Uterus (tissue), 4 donors: ENCODE results near the gene DISP3. TPM values are rescaled to one million over a fixed set of nuclear protein-coding genes. Genes with fewer than 3 reads are reported as not detected.

Experiments used
- DNase-seq, 2 donors: peaks; one replicate each; pipeline ENCODE4 v3.0.0-alpha.2; 2019 to 2020
- H3K27ac ChIP-seq, 2 donors: fragments of 200-600 bp; sonication (generic); 1 replicate in 1 of 2; 2 replicates in 1 of 2; pipeline ENCODE4 v1.5.1; 2016 to 2018
- H3K27me3 ChIP-seq, 2 donors: fragments of 200-600 bp; sonication (generic); one replicate each; pipeline ENCODE4 v1.5.1; 2018 to 2019; ENCODE audit warnings: control low read depth in 1 of 2
- H3K36me3 ChIP-seq, 2 donors: fragments of 200-600 bp; sonication (generic); one replicate each; pipeline ENCODE4 v1.5.1; 2019; ENCODE audit warnings: control low read depth in 1 of 2
- H3K4me1 ChIP-seq, 2 donors: fragments of 200-600 bp; sonication (generic); one replicate each; pipeline ENCODE4 v1.5.1; 2018 to 2019; ENCODE audit warnings: control low read depth in 1 of 2
- H3K4me3 ChIP-seq, 2 donors: fragments of 200-600 bp; sonication (generic); 1 replicate in 1 of 2; 2 replicates in 1 of 2; pipeline ENCODE4 v1.5.1; 2018 to 2019; ENCODE audit warnings: mild to moderate bottlenecking in 1 of 2
- H3K9me3 ChIP-seq, 2 donors: fragments of 200-600 bp; sonication (generic); one replicate each; pipeline ENCODE4 v1.5.1; 2019; ENCODE audit warnings: control low read depth in 1 of 2
- POLR2A ChIP-seq, 2 donors: fragments of 450-650 bp; IDR thresholded peaks; one replicate each; pipeline ENCODE4 v1.6.1; 2016; ENCODE audit warnings: antibody characterized with exemption in 2 of 2, mild to moderate bottlenecking in 1 of 2, moderate library complexity in 1 of 2
- intact Hi-C: fragments of 100-400 bp; cut with DNase I; formaldehyde crosslinking; loops from one replicate; pipeline ENCODE4 v1.15.1; 2023; ENCODE audit warnings: low total_unique reads
- total RNA-seq, 4 donors: library from RNA; depleted of rRNA in 3 of 4; stranded (reverse); fragments of >200 nt in 3 of 4; gene quantifications; one replicate each; pipeline versions ENCODE4 v1.1.0 to v1.2.4, GENCODE V29; 2014 to 2023
- TF ChIP-seq, protein P1 (sequence below), 4 experiments: fragments of 200-600 bp in 2 of 4; fragments of 450-650 bp in 2 of 4; sonication (generic) in 2 of 4; IDR thresholded peaks; one replicate each; pipeline ENCODE4 v1.5.1; 2016 to 2019; ENCODE audit warnings: antibody characterized with exemption in 4 of 4, mild to moderate bottlenecking in 2 of 4, moderate library complexity in 1 of 4
- donor health status: DM: yes; HTN: yes; CAD: no.

Gene DISP3
- total RNA-seq, 4 donors from 2014 or later = 0.09 to 0.90 TPM; not detected in 2

GRCh38 chr1:11450310-11450709 lies 28.6 kb upstream of the DISP3 start:
- no peak for TF ChIP-seq POLR2A (IDR thresholded peaks at IDR 0.05)
- TF ChIP-seq, protein P1, sequence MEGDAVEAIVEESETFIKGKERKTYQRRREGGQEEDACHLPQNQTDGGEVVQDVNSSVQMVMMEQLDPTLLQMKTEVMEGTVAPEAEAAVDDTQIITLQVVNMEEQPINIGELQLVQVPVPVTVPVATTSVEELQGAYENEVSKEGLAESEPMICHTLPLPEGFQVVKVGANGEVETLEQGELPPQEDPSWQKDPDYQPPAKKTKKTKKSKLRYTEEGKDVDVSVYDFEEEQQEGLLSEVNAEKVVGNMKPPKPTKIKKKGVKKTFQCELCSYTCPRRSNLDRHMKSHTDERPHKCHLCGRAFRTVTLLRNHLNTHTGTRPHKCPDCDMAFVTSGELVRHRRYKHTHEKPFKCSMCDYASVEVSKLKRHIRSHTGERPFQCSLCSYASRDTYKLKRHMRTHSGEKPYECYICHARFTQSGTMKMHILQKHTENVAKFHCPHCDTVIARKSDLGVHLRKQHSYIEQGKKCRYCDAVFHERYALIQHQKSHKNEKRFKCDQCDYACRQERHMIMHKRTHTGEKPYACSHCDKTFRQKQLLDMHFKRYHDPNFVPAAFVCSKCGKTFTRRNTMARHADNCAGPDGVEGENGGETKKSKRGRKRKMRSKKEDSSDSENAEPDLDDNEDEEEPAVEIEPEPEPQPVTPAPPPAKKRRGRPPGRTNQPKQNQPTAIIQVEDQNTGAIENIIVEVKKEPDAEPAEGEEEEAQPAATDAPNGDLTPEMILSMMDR (IDR thresholded peaks at IDR 0.05) = no peak
- no peaks in the 10 kb centered on the region for H3K27me3 ChIP-seq
- H3K9me3 ChIP-seq = no peaks in the 10 kb centered on the region
- no peak overlapping the region for H3K27ac ChIP-seq
- H3K4me3 ChIP-seq = no peak overlapping the region
- intact Hi-C loops = no loop called here
- DNase-seq = no peak
- H3K36me3 ChIP-seq = no peaks in the 10 kb centered on the region
- no peaks in the 10 kb centered on the region for H3K4me1 ChIP-seq

- H3K4me3 ChIP-seq = no peak overlapping the region
- intact Hi-C loops = no loop called here
- no peak overlapping the region for H3K27ac ChIP-seq
- H3K36me3 ChIP-seq = no peaks in the 10 kb centered on the region
- H3K27me3 ChIP-seq = no peaks in the 10 kb centered on the region
- no peak for DNase-seq
- H3K4me1 ChIP-seq = no peaks in the 10 kb centered on the region
- H3K9me3 ChIP-seq = no peaks in the 10 kb centered on the region
- TF ChIP-seq, protein P1 (IDR thresholded peaks at IDR 0.05) = no peak
- TF ChIP-seq POLR2A (IDR thresholded peaks at IDR 0.05) = no peak
Measured at GRCh38 chr1:11453742-11454491, 25.0 kb upstream of the DISP3 start.

DNA sequence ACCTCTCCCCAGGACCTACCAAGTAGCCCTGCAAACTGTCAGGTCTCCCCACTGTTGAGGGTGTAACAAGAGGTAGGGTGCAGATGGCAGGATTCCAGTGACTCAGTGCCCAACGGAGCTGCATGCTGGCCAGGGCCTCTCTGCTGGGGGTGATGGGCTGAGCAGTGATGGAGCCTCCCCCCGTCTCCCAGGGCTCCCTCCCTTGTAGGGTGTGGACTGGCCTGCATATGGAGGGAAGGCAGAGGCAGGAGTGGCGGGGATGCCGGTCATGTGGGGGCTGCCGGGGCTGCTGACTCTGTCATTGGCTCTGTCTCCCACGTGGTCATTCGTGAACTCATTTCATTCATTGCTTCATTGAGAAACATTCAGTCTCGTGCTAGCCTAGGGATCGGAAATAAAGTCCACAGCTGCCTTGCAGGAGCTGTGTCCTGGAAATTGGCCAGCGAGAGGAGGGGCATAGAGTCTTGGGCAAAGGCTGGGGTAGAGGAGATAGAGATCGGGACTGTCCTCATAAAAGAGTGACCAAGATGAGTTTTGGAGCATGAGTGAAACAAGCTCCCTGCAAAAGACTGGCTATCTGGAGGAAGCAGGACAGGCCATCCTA lies 22.9 kb upstream of the DISP3 start:
- no peaks in the 10 kb centered on the region for H3K27me3 ChIP-seq
- TF ChIP-seq, protein P1 (IDR thresholded peaks at IDR 0.05) = no peak
- TF ChIP-seq POLR2A (IDR thresholded peaks at IDR 0.05) = no peak
- no peaks in the 10 kb centered on the region for H3K4me1 ChIP-seq
- no peaks in the 10 kb centered on the region for H3K9me3 ChIP-seq
- intact Hi-C loops = no loop called here
- H3K36me3 ChIP-seq = no peaks in the 10 kb centered on the region
- no peak for DNase-seq
- H3K27ac ChIP-seq = no peak overlapping the region
- no peak overlapping the region for H3K4me3 ChIP-seq

GRCh38 chr1:11456965-11457364 lies 22.0 kb upstream of the DISP3 start:
- Histone ChIP-seq H3K27ac (no peak overlapping the region), H3K4me3 (no peak overlapping the region), H3K27me3 (no peaks in the 10 kb centered on the region), H3K36me3 (no peaks in the 10 kb centered on the region), H3K9me3 (no peaks in the 10 kb centered on the region), H3K4me1 (no peaks in the 10 kb centered on the region)
- intact Hi-C loops = no loop called here
- DNase-seq = no peak
- TF ChIP-seq POLR2A (IDR thresholded peaks at IDR 0.05) = no peak
- TF ChIP-seq, protein P1 (IDR thresholded peaks at IDR 0.05) = no peak

DNA sequence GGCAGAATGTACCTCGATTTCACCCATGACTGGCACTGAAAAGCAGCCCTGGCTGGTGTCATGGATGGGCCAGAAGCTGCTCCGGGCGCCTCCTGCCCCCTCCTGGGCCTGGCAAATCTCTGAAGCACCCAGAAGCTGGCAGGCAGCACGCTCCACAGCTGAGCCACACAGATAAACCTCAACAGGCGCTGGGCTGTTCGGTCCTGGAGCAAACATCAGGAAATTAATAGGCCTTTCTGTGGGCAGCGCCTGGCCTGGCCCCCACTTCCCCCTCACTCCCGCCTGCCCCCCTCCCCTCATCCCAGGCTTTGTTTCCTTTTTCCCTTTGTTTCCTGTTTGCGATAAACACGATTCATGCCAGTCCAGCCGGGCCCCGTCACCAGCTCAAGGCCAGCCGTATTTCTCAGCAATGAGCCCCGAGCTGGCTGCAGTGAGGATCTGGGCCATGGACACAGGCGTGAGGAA lies 20.1 kb upstream of the DISP3 start:
- Histone ChIP-seq H3K36me3 (no peaks in the 10 kb centered on the region), H3K4me3 (no peak overlapping the region), H3K4me1 (no peaks in the 10 kb centered on the region), H3K9me3 (no peaks in the 10 kb centered on the region), H3K27ac (no peak overlapping the region), H3K27me3 (no peaks in the 10 kb centered on the region)
- intact Hi-C loops = no loop called here
- no peak for TF ChIP-seq POLR2A (IDR thresholded peaks at IDR 0.05)
- TF ChIP-seq, protein P1 (IDR thresholded peaks at IDR 0.05) = no peak
- no peak for DNase-seq
